Vagina (tissue), 2 donors: ENCODE results near the gene ADGRG3. TPM values are rescaled to one million over a fixed set of nuclear protein-coding genes. Genes with fewer than 3 reads are reported as not detected.

Experiments used
- DNase-seq, 2 donors: peaks; one replicate each; pipeline ENCODE4 v3.0.0-alpha.2; 2017; ENCODE audit errors: extremely low spot score in 2 of 2
- H3K27ac ChIP-seq: fragments of 200-600 bp; sonication (generic); one replicate; pipeline ENCODE4 v1.5.1; 2019
- H3K27me3 ChIP-seq: fragments of 200-600 bp; sonication (generic); one replicate; pipeline ENCODE4 v1.5.1; 2019
- H3K36me3 ChIP-seq, 2 donors: fragments of 200-600 bp; sonication (generic); one replicate each; pipeline ENCODE4 v1.5.1; 2017 to 2019
- H3K4me1 ChIP-seq: fragments of 200-600 bp; sonication (generic); one replicate; pipeline ENCODE4 v1.5.1; 2019
- H3K4me3 ChIP-seq, 2 donors: fragments of 200-600 bp; sonication (generic); 1 replicate in 1 of 2; 2 replicates in 1 of 2; pipeline ENCODE4 v1.5.1; 2016 to 2019
- H3K9me3 ChIP-seq: fragments of 200-600 bp; sonication (generic); one replicate; pipeline ENCODE4 v1.5.1; 2019
- POLR2A ChIP-seq, 2 donors: fragments of 450-650 bp; IDR thresholded peaks; one replicate each; pipeline ENCODE4 v1.6.1; 2017; ENCODE audit warnings: antibody characterized with exemption in 2 of 2, mild to moderate bottlenecking in 2 of 2, moderate library complexity in 2 of 2
- POLR2AphosphoS5 ChIP-seq, 2 donors: sonication (generic); formaldehyde crosslinking; IDR thresholded peaks; one replicate each; pipeline ENCODE4 v1.9.0; 2017; ENCODE audit warnings: antibody characterized with exemption in 2 of 2, mild to moderate bottlenecking in 2 of 2, low read depth in 1 of 2; ENCODE audit not compliant: insufficient read depth in 1 of 2
- intact Hi-C: fragments of 100-400 bp; cut with DNase I; formaldehyde crosslinking; loops from one replicate; pipeline ENCODE4 v1.15.1; 2023
- total RNA-seq: library from RNA; depleted of rRNA; stranded (reverse); fragments of >200 nt; gene quantifications from one replicate; pipeline ENCODE4 v1.2.3, GENCODE V29; 2016
- TF ChIP-seq, protein P1 (sequence below), 3 experiments: fragments of 450-650 bp in 2 of 3; fragments of 200-600 bp in 1 of 3; sonication (generic) in 1 of 3; IDR thresholded peaks; one replicate each; pipeline ENCODE4 v1.5.1; 2017 to 2019; ENCODE audit warnings: antibody characterized with exemption in 3 of 3, mild to moderate bottlenecking in 2 of 3, moderate library complexity in 2 of 3

The ADGRG3 gene
- total RNA-seq, 1 donor from 2014 or later, result 10.3 TPM

DNA sequence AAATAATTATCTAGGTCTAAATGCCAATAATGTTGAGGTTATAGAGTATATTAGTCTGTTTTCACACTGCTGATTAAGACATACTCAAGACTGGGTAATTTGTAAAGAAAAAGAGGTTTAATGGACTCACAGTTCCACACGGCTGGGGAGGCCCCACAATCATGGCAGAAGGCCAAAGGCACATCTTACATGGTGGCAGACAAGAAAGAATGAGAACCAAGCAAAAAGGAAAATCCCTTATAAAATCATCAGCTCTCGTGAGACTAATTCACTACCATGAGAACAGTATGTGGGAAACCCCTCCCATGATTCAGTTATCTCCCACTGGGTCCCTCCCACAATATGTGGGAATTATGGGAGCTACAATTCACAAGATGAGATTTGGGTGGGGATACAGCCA lies 64.6 kb downstream of the ADGRG3 start:
- no peak overlapping the region for H3K27ac ChIP-seq
- intact Hi-C loops, result loop anchor here (10.0 kb wide), 1 partner anchor 392 kb away; the partner anchor contains the start of gene CFAP20

GRCh38 chr16:57734308-57734924 lies 66.3 kb downstream of the ADGRG3 start:
- no peak for DNase-seq
- Histone ChIP-seq H3K36me3 (peaks cover 0 to 4% of the 10 kb centered on the region in 2 donors), H3K4me3 (peak overlapping the region; percentile 91 to 93), H3K4me1 (peaks cover 35% of the 10 kb centered on the region), H3K27ac (peak overlapping the region; percentile 77), H3K9me3 (no peaks in the 10 kb centered on the region), H3K27me3 (no peaks in the 10 kb centered on the region)
- intact Hi-C loops, result loop anchor here (10.0 kb wide), 1 partner anchor 390 kb away; the partner anchor contains the start of gene CFAP20
- no peak for TF ChIP-seq POLR2A (IDR thresholded peaks at IDR 0.05)
- TF ChIP-seq, protein P1, sequence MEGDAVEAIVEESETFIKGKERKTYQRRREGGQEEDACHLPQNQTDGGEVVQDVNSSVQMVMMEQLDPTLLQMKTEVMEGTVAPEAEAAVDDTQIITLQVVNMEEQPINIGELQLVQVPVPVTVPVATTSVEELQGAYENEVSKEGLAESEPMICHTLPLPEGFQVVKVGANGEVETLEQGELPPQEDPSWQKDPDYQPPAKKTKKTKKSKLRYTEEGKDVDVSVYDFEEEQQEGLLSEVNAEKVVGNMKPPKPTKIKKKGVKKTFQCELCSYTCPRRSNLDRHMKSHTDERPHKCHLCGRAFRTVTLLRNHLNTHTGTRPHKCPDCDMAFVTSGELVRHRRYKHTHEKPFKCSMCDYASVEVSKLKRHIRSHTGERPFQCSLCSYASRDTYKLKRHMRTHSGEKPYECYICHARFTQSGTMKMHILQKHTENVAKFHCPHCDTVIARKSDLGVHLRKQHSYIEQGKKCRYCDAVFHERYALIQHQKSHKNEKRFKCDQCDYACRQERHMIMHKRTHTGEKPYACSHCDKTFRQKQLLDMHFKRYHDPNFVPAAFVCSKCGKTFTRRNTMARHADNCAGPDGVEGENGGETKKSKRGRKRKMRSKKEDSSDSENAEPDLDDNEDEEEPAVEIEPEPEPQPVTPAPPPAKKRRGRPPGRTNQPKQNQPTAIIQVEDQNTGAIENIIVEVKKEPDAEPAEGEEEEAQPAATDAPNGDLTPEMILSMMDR (IDR thresholded peaks at IDR 0.05), result no peak
- no peak for TF ChIP-seq POLR2AphosphoS5 (IDR thresholded peaks at IDR 0.05; ENCODE audit: insufficient read depth in 1 of 2, low read depth in 1 of 2)

More for the DNA sequence above, 64.6 kb downstream of the ADGRG3 start:
- Histone ChIP-seq H3K9me3 (no peaks in the 10 kb centered on the region), H3K4me1 (peaks cover 28% of the 10 kb centered on the region), H3K27me3 (no peaks in the 10 kb centered on the region), H3K36me3 (no peaks in the 10 kb centered on the region), H3K4me3 (no peak overlapping the region)
- no peak for DNase-seq
- TF ChIP-seq, protein P1 (IDR thresholded peaks at IDR 0.05), result no peak
- TF ChIP-seq POLR2AphosphoS5 (IDR thresholded peaks at IDR 0.05; ENCODE audit: insufficient read depth in 1 of 2, low read depth in 1 of 2) (no peak), POLR2A (IDR thresholded peaks at IDR 0.05) (no peak)

- H3K36me3 ChIP-seq, result peaks cover 0 to 4% of the 10 kb centered on the region in 2 donors
- H3K4me1 ChIP-seq, result peaks cover 42% of the 10 kb centered on the region
- H3K9me3 ChIP-seq, result no peaks in the 10 kb centered on the region
- peak overlapping the region; percentile 77 for H3K27ac ChIP-seq
- DNase-seq, result peak in 1 of 2 donors; percentile 100
- intact Hi-C loops, result loop anchor here (10.0 kb wide), 1 partner anchor 390 kb away; the partner anchor contains the start of gene CFAP20
- peak; percentile 78 to 96 for TF ChIP-seq POLR2AphosphoS5 (IDR thresholded peaks at IDR 0.05; ENCODE audit: insufficient read depth in 1 of 2, low read depth in 1 of 2)
- TF ChIP-seq, protein P1 (IDR thresholded peaks at IDR 0.05), result no peak
- TF ChIP-seq POLR2A (IDR thresholded peaks at IDR 0.05), result peak in 1 of 2 donors; percentile 45
- H3K27me3 ChIP-seq, result no peaks in the 10 kb centered on the region
- peak overlapping the region; percentile 91 to 93 for H3K4me3 ChIP-seq
These were observed 67.0 kb downstream of the ADGRG3 start for GRCh38 chr16:57734925-57735754.

DNA sequence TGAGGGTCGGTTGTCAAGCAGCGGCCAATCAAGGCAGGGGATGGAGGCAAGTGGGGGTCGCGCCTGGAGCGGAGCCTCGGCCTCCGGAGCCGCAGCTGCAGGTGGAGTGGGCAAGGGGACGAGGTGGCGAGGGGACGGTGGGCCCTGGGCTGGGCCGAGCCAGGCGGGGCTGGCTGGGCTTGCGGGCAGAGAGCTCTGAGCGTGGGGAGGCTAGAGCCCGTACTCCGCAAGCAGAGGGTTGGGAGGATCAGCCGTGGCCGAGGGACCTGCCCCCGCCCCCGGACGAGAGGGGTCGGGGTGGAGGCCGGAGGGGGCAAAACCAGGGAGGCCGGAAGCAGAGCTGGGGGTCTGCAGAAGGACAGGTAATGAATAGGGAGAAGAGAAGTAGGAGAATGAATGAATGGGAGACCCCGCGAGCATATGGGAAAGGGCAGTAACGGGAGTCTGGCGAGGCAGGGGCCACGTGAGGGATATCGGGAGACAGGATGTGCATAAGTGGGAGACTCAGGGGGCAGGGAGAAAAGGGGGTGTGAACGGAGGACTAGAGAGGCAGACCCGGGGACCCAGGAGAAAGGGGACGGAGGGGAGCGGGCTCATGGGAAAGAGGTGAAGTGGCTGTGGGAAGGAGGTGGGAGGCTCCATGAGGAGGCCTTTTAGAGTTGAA lies 67.8 kb downstream of the ADGRG3 start, which contains the start of gene KATNB1:
Gene KATNB1, plus strand, starts transcription at position 16 of the 664 bp plus-strand sequence. CDS start 1,474 bp downstream, outside the sequence.
- Histone ChIP-seq H3K36me3 (peaks cover 0 to 4% of the 10 kb centered on the region in 2 donors), H3K27ac (peak within 1 kb of the TSS; percentile 77), H3K9me3 (no peaks in the 10 kb centered on the region), H3K4me3 (peak within 1 kb of the TSS; percentile 91 to 93), H3K27me3 (no peaks in the 10 kb centered on the region), H3K4me1 (peaks cover 45% of the 10 kb centered on the region)
- intact Hi-C loops, result loop anchor here (10.0 kb wide), 1 partner anchor 389 kb away; the partner anchor contains the start of gene CFAP20
- no peak for DNase-seq
- TF ChIP-seq POLR2A (IDR thresholded peaks at IDR 0.05), result no peak
- TF ChIP-seq, protein P1 (IDR thresholded peaks at IDR 0.05), result no peak
- no peak for TF ChIP-seq POLR2AphosphoS5 (IDR thresholded peaks at IDR 0.05; ENCODE audit: insufficient read depth in 1 of 2, low read depth in 1 of 2)
